IMR-90 (cell line): ENCODE results near the gene CTAGE6.
"Not testable (repeated sequence)": the region's sequence is repeated elsewhere in the genome, so short reads cannot be mapped to it uniquely, and the experiment has no call there.

Source experiments
- POLR2A ChIP-seq: IDR thresholded peaks from 2 replicates; pipeline ENCODE4 v1.6.1; 2012; ENCODE audit warnings: mild to moderate bottlenecking, low read depth, low read length
- RFX5 ChIP-seq: IDR thresholded peaks from 2 replicates; pipeline ENCODE4 v1.8.0; 2012; ENCODE audit warnings: low read depth, mild to moderate bottlenecking, low read length, moderate library complexity

GRCh38 chr7:143797896-143798290 lies 40.4 kb upstream of the CTAGE6 start:
- TF ChIP-seq POLR2A, RFX5: not testable (repeated sequence)
